ENCODE data around the gene NCF2.

The NCF2 gene

GRCh38 chr1:183635606-183636333, 45.5 kb upstream of the NCF2 start, which contains the start of gene ARPC5:
Gene ARPC5, minus strand, starts transcription at chr1:183635783. Its CDS starts 124 bp downstream, at chr1:183635659.
- Histone ChIP-seq H3K4me1 (no peaks in the 10 kb centered on the region), H3K9me3 (ENCODE audit: control insufficient read depth, low read length) (no peaks in the 10 kb centered on the region), H2AFZ (peak within 1 kb of the TSS; percentile 79), H3K27me3 (ENCODE audit: control insufficient read depth, insufficient read depth, low read length) (no peaks in the 10 kb centered on the region), H3K27ac (peak within 1 kb of the TSS; percentile 77), H3K4me2 (ENCODE audit: low read length) (peak within 1 kb of the TSS; percentile 97), H3K4me3 (ENCODE audit: low read depth, low read length) (peak within 1 kb of the TSS; percentile 96), H3K9ac (no peak within 1 kb of the TSS), H3K36me3 (ENCODE audit: control insufficient read depth, insufficient read depth, low read length) (no peaks in the 10 kb centered on the region), H3K79me2 (no peaks in the 10 kb centered on the region)
- TF ChIP-seq, protein P1, sequence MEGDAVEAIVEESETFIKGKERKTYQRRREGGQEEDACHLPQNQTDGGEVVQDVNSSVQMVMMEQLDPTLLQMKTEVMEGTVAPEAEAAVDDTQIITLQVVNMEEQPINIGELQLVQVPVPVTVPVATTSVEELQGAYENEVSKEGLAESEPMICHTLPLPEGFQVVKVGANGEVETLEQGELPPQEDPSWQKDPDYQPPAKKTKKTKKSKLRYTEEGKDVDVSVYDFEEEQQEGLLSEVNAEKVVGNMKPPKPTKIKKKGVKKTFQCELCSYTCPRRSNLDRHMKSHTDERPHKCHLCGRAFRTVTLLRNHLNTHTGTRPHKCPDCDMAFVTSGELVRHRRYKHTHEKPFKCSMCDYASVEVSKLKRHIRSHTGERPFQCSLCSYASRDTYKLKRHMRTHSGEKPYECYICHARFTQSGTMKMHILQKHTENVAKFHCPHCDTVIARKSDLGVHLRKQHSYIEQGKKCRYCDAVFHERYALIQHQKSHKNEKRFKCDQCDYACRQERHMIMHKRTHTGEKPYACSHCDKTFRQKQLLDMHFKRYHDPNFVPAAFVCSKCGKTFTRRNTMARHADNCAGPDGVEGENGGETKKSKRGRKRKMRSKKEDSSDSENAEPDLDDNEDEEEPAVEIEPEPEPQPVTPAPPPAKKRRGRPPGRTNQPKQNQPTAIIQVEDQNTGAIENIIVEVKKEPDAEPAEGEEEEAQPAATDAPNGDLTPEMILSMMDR (IDR thresholded peaks at IDR 0.05), result no peak

DNA sequence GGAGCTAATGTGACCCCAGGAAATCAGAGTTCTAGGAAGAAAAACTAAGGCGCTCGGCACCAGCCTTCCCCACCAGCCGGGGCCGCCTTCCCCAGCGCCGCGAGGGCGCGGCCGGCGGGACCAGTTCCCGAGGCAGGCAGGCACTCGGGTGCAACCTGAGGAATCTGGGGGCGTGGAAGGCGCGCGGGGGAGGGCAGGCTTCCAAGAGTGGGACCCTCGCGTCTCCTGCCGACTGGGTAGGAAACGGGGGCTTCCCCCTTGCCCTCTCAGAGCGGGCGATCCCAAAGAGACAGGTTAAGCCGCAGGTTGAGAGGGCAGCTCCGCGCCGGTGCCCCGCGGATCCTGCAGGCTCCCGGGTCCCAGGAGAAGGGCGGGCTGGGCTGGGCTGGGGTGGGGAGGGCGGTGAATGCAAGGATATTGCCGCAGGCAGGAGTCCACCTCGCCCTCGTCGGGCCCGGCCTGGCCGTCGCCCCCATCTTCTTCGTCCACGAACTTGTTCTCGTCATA, 44.9 kb upstream of the NCF2 start:
- H3K79me2 ChIP-seq, result no peaks in the 10 kb centered on the region
- no peaks in the 10 kb centered on the region for H3K27me3 ChIP-seq (ENCODE audit: control insufficient read depth, insufficient read depth, low read length)
- TF ChIP-seq, protein P1 (IDR thresholded peaks at IDR 0.05), result no peak
- H3K4me3 ChIP-seq (ENCODE audit: low read depth, low read length), result peak overlapping the region; percentile 96
- peak overlapping the region; percentile 79 for H2AFZ ChIP-seq
- H3K9me3 ChIP-seq (ENCODE audit: control insufficient read depth, low read length), result no peaks in the 10 kb centered on the region
- H3K9ac ChIP-seq, result no peak overlapping the region
- H3K36me3 ChIP-seq (ENCODE audit: control insufficient read depth, insufficient read depth, low read length), result no peaks in the 10 kb centered on the region
- H3K27ac ChIP-seq, result peak overlapping the region; percentile 77
- H3K4me2 ChIP-seq (ENCODE audit: low read length), result peak overlapping the region; percentile 76
- H3K4me1 ChIP-seq, result no peaks in the 10 kb centered on the region

DNA sequence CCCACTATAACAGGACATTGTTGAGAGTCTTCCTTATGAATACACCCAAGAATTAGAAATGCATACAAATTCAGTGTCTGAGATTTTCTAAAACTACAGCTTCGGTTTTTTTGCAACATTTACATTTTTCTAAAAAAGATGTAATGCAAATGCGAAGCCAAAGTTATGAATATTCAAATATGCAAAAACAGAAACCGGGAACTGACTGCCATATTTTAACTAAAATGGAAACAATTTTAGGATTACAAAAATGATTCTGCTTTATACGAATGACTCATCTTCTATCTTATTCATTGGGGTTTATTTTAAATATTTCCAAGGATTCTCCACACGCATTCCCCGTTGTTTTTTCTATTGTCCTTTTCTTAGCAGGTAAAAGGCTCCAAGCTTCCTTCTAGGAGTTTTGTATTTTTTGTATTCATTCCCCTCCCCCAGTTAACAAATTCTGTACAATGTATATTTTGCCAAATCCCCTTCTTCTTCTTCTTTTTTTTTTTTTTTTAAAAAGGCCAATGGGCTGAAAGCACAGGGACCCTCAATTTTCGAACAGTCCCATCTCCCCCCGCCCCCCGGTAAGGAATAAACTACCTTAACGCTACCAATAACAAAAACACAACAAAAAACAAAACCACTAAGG, 44.3 kb upstream of the NCF2 start:
- no peak overlapping the region for H2AFZ ChIP-seq
- TF ChIP-seq, protein P1 (IDR thresholded peaks at IDR 0.05), result no peak
- H3K4me3 ChIP-seq (ENCODE audit: low read depth, low read length), result peak overlapping the region; percentile 96
- H3K9me3 ChIP-seq (ENCODE audit: control insufficient read depth, low read length), result no peaks in the 10 kb centered on the region
- H3K27ac ChIP-seq, result peak overlapping the region; percentile 77
- no peaks in the 10 kb centered on the region for H3K27me3 ChIP-seq (ENCODE audit: control insufficient read depth, insufficient read depth, low read length)
- H3K4me2 ChIP-seq (ENCODE audit: low read length), result peak overlapping the region; percentile 76
- no peaks in the 10 kb centered on the region for H3K36me3 ChIP-seq (ENCODE audit: control insufficient read depth, insufficient read depth, low read length)
- H3K4me1 ChIP-seq, result no peaks in the 10 kb centered on the region
- no peaks in the 10 kb centered on the region for H3K79me2 ChIP-seq
- no peak overlapping the region for H3K9ac ChIP-seq

- Histone ChIP-seq H3K27me3 (ENCODE audit: control insufficient read depth, insufficient read depth, low read length) (no peaks in the 10 kb centered on the region), H2AFZ (no peak overlapping the region), H3K79me2 (no peaks in the 10 kb centered on the region), H3K27ac (peak overlapping the region; percentile 37), H3K36me3 (ENCODE audit: control insufficient read depth, insufficient read depth, low read length) (no peaks in the 10 kb centered on the region), H3K4me2 (ENCODE audit: low read length) (peak overlapping the region; percentile 48), H3K9ac (no peak overlapping the region), H3K4me3 (ENCODE audit: low read depth, low read length) (peak overlapping the region; percentile 96), H3K9me3 (ENCODE audit: control insufficient read depth, low read length) (no peaks in the 10 kb centered on the region), H3K4me1 (no peaks in the 10 kb centered on the region)
- TF ChIP-seq, protein P1 (IDR thresholded peaks at IDR 0.05), result peak; percentile 15
Measured at GRCh38 chr1:183633676-183634343, 43.6 kb upstream of the NCF2 start.

All from parathyroid adenoma (tissue), 2 donors.